HepG2 (cell line): ENCODE results near the gene ITIH2. TPM values are rescaled to one million over a fixed set of nuclear protein-coding genes. Genes with fewer than 3 reads are reported as not detected.

Experiments
- ATF7 ChIP-seq, 2 experiments: fragments of 450-650 bp in 1 of 2; sonication (generic) in 1 of 2; formaldehyde crosslinking in 1 of 2; IDR thresholded peaks; 2 replicates each; pipeline versions ENCODE4 v1.4.0 to v1.6.1; 2016 to 2020; ENCODE audit warnings: antibody characterized with exemption in 1 of 2, mild to moderate bottlenecking in 1 of 2, missing genetic modification reagents in 1 of 2
- FOXA1 ChIP-seq, 2 experiments: fragments of 450-650 bp in 1 of 2; sonication (generic) in 1 of 2; formaldehyde crosslinking in 1 of 2; IDR thresholded peaks; 2 replicates each; pipeline versions ENCODE4 v1.4.0 to v1.6.1; 2016 to 2020; ENCODE audit warnings: missing genetic modification reagents in 1 of 2
- GATA4 ChIP-seq: sonication (generic); IDR thresholded peaks from 2 replicates; pipeline ENCODE4 v1.6.1; 2016; ENCODE audit warnings: antibody characterized with exemption, low read depth, borderline replicate concordance
- MED13 ChIP-seq: sonication (generic); formaldehyde crosslinking; IDR thresholded peaks from 2 replicates; pipeline ENCODE4 v1.5.0; 2020; ENCODE audit warnings: missing genetic modification reagents
- MXD4 ChIP-seq: IDR thresholded peaks from 2 replicates; pipeline ENCODE4 v1.6.1; 2016; ENCODE audit warnings: mild to moderate bottlenecking, missing biosample characterization, missing genetic modification reagents
- PLSCR1 ChIP-seq: sonication (generic); formaldehyde crosslinking; IDR thresholded peaks from 2 replicates; pipeline ENCODE4 v1.5.0; 2020; ENCODE audit warnings: missing genetic modification reagents, mild to moderate bottlenecking, borderline replicate concordance
- POGK ChIP-seq: sonication (generic); formaldehyde crosslinking; conservative IDR thresholded peaks from 2 replicates; pipeline ENCODE4 v1.8.0; 2022; ENCODE audit warnings: mild to moderate bottlenecking, moderate library complexity, missing genetic modification reagents
- ZNF230 ChIP-seq: sonication (generic); formaldehyde crosslinking; IDR thresholded peaks from 2 replicates; pipeline ENCODE4 v1.4.0; 2020; ENCODE audit warnings: mild to moderate bottlenecking, missing genetic modification reagents
- ZNF234 ChIP-seq: sonication (generic); formaldehyde crosslinking; conservative IDR thresholded peaks from 2 replicates; pipeline ENCODE4 v1.5.1; 2020; ENCODE audit warnings: mild to moderate bottlenecking, missing genetic modification reagents
- ZNF503 ChIP-seq: sonication (generic); formaldehyde crosslinking; IDR thresholded peaks from 2 replicates; pipeline ENCODE4 v1.4.0; 2020; ENCODE audit warnings: missing genetic modification reagents
- ZNF670 ChIP-seq: sonication (generic); formaldehyde crosslinking; IDR thresholded peaks from 2 replicates; pipeline ENCODE4 v1.8.0; 2022; ENCODE audit warnings: mild to moderate bottlenecking, missing genetic modification reagents, borderline replicate concordance
- ZNF770 ChIP-seq: sonication (generic); formaldehyde crosslinking; IDR thresholded peaks from 2 replicates; pipeline ENCODE4 v1.5.0; 2020; ENCODE audit warnings: mild to moderate bottlenecking, missing genetic modification reagents
- polyA plus RNA-seq, 8 experiments: library from polyadenylated mRNA; depleted of rRNA in 3 of 8; stranded (reverse) in 7 of 8; unstranded in 1 of 8; fragments of >200 nt; fragmentation: Illumina TruSeq in 4 of 8; extraction: Trizol in 4 of 8; gene quantifications; 2 replicates each; pipeline versions ENCODE4 v1.2.1 to v1.2.3, GENCODE V29; 2011 to 2016; ENCODE audit warnings: low read depth in 4 of 8, missing spikeins in 1 of 8, mixed read lengths in 1 of 8; ENCODE audit not compliant: insufficient read depth in 1 of 8
- total RNA-seq, 5 experiments: library from RNA; depleted of rRNA; stranded (reverse); fragments of >200 nt; fragmentation: Illumina TruSeq; extraction: Trizol; gene quantifications; 2 replicates each; pipeline ENCODE4 v1.2.3, GENCODE V29; 2016; ENCODE audit warnings: low read depth in 1 of 5
- TF ChIP-seq, protein P1 (sequence below): sonication (generic); formaldehyde crosslinking; IDR thresholded peaks from 2 replicates; pipeline ENCODE4 v1.5.0; 2020; ENCODE audit warnings: mild to moderate bottlenecking, missing genetic modification reagents
- TF ChIP-seq, protein P2 (sequence below): sonication (generic); formaldehyde crosslinking; IDR thresholded peaks from 2 replicates; pipeline ENCODE4 v1.4.0; 2020; ENCODE audit warnings: missing genetic modification reagents, borderline replicate concordance

The ITIH2 gene
- total and polyA plus RNA-seq, 2 of the 13 experiments (the other 11 are each of a cell fraction or from before 2014, with no cell fraction given): 1,197 to 1,427 TPM

- TF ChIP-seq, protein P1, sequence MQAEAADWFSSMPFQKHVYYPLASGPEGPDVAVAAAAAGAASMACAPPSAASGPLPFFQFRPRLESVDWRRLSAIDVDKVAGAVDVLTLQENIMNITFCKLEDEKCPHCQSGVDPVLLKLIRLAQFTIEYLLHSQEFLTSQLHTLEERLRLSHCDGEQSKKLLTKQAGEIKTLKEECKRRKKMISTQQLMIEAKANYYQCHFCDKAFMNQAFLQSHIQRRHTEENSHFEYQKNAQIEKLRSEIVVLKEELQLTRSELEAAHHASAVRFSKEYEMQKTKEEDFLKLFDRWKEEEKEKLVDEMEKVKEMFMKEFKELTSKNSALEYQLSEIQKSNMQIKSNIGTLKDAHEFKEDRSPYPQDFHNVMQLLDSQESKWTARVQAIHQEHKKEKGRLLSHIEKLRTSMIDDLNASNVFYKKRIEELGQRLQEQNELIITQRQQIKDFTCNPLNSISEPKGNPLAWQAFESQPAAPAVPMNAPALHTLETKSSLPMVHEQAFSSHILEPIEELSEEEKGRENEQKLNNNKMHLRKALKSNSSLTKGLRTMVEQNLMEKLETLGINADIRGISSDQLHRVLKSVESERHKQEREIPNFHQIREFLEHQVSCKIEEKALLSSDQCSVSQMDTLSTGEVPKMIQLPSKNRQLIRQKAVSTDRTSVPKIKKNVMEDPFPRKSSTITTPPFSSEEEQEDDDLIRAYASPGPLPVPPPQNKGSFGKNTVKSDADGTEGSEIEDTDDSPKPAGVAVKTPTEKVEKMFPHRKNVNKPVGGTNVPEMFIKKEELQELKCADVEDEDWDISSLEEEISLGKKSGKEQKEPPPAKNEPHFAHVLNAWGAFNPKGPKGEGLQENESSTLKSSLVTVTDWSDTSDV (CRISPR knock-in tag): no peak
- TF ChIP-seq MXD4 (CRISPR knock-in tag) (no peak), ZNF670 (CRISPR knock-in tag) (peak; percentile 40; the same call in 1 of the 2 replicates), FOXA1 (IDR thresholded peaks at IDR 0.05) (no peak), FOXA1 (CRISPR knock-in tag; IDR thresholded peaks at IDR 0.05) (peak; percentile 89), GATA4 (peak; percentile 92; the same call in 1 of the 2 replicates), ZNF234 (CRISPR knock-in tag) (no peak), POGK (CRISPR knock-in tag) (no peak), ZNF230 (CRISPR knock-in tag) (no peak), ZNF770 (CRISPR knock-in tag) (no peak), ZNF503 (CRISPR knock-in tag) (peak; percentile 93), MED13 (CRISPR knock-in tag) (peak; percentile 94), ATF7 (IDR thresholded peaks at IDR 0.05) (peak; percentile 37; the same call in 1 of the 2 replicates), ATF7 (CRISPR knock-in tag; IDR thresholded peaks at IDR 0.05) (no peak), PLSCR1 (CRISPR knock-in tag) (no peak)
- TF ChIP-seq, protein P2, sequence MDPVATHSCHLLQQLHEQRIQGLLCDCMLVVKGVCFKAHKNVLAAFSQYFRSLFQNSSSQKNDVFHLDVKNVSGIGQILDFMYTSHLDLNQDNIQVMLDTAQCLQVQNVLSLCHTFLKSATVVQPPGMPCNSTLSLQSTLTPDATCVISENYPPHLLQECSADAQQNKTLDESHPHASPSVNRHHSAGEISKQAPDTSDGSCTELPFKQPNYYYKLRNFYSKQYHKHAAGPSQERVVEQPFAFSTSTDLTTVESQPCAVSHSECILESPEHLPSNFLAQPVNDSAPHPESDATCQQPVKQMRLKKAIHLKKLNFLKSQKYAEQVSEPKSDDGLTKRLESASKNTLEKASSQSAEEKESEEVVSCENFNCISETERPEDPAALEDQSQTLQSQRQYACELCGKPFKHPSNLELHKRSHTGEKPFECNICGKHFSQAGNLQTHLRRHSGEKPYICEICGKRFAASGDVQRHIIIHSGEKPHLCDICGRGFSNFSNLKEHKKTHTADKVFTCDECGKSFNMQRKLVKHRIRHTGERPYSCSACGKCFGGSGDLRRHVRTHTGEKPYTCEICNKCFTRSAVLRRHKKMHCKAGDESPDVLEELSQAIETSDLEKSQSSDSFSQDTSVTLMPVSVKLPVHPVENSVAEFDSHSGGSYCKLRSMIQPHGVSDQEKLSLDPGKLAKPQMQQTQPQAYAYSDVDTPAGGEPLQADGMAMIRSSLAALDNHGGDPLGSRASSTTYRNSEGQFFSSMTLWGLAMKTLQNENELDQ (CRISPR knock-in tag): no peak
These were observed 2.5 kb upstream of the ITIH2 start (continued) for GRCh38 chr10:7700577-7701125.
